WI38 (cell line): ENCODE data around the gene OXCT1.
"Not testable (repeated sequence)": the region's sequence is repeated elsewhere in the genome, so short reads cannot be mapped to it uniquely, and the experiment has no call there.

Experiments
- H3K4me3 ChIP-seq: 2 replicates; pipeline ENCODE4 v1.5.1; 2011; ENCODE audit warnings: low read depth, mild to moderate bottlenecking, control low read depth, low read length
- TF ChIP-seq, protein P1 (sequence below): IDR thresholded peaks from 2 replicates; pipeline ENCODE4 v1.5.1; 2012; ENCODE audit warnings: low read depth, mild to moderate bottlenecking, control low read depth, low read length

Gene OXCT1

DNA sequence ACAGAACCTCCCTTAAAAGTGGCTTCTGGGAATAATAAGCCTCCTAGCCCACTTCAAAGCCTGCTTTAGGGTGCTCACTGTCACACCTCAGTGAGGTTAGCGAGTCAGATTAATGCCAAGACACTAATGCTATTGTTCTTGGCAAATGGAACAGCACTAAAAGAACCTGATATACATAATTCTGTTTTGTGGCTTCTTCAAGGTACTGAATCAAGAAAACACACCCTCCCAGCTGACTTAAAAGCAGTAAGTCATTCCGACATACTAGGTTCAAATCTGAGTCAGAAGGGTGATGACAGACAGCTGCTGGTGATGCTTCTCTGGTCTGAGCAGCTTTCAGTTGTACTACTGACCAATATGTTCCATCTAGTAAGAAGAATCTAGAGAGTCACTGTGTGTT lies 121.6 kb downstream of the OXCT1 start:
- TF ChIP-seq, protein P1, sequence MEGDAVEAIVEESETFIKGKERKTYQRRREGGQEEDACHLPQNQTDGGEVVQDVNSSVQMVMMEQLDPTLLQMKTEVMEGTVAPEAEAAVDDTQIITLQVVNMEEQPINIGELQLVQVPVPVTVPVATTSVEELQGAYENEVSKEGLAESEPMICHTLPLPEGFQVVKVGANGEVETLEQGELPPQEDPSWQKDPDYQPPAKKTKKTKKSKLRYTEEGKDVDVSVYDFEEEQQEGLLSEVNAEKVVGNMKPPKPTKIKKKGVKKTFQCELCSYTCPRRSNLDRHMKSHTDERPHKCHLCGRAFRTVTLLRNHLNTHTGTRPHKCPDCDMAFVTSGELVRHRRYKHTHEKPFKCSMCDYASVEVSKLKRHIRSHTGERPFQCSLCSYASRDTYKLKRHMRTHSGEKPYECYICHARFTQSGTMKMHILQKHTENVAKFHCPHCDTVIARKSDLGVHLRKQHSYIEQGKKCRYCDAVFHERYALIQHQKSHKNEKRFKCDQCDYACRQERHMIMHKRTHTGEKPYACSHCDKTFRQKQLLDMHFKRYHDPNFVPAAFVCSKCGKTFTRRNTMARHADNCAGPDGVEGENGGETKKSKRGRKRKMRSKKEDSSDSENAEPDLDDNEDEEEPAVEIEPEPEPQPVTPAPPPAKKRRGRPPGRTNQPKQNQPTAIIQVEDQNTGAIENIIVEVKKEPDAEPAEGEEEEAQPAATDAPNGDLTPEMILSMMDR: no peak
- no peak overlapping the region for H3K4me3 ChIP-seq

DNA sequence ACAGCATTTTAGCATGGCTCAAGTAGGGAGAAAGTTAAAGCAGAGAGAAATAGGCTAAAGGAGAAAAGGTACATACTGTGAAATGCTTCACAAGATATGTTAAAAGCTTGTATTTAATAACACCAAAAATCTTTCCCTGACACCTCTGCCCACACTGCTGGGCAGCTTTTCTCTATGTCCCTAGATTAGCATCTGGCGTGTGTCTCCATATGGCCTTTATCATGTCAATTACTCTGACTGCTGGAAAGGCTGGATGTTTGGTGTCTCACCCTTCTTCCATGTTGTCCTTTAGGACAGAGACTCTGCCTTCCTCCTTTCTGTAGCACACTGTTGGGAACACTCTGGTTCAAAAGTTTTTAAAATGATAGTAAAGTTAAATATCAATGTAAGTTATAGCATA lies 122.5 kb downstream of the OXCT1 start:
- TF ChIP-seq, protein P1: no peak

DNA sequence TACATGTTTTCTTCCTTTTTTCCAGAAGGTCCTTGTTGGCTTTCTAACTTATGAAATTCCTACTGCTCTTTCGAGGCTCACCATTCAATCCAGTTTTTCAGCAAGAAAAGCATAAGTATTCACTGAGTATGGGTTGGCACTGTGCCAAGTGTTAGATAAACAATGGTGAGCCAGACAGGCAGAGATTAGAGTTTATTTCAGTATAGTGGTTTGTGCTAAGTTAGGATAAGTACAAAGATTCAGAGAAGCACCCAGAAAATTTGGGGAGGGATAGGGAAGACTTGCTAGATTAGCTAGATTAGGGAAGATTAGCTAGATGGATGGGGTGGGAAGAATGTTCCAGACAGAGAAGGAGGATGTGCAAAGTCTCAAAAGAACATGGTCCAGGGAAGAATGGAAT lies 122.9 kb downstream of the OXCT1 start:
- TF ChIP-seq, protein P1: no peak
- no peak overlapping the region for H3K4me3 ChIP-seq

More for the DNA sequence above, 122.5 kb downstream of the OXCT1 start:
- H3K4me3 ChIP-seq: no peak overlapping the region

DNA sequence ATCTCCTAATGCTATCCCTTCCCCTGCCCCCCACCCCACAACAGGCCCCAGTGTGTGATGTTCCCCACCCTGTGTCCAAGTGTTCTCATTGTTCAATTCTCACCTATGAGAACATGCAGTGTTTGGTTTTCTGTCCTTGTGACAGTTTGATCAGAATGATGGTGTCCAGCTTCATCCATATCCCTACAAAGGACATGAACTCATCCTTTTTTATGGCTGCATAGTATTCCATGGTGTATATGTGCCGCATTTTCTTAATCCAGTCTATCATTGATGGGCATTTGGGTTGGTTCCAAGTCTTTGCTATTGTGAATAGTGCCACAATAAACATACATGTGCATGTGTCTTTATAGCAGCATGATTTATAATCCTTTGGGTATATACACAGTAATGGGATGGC lies 127.6 kb downstream of the OXCT1 start:
- H3K4me3 ChIP-seq: not testable (repeated sequence)

DNA sequence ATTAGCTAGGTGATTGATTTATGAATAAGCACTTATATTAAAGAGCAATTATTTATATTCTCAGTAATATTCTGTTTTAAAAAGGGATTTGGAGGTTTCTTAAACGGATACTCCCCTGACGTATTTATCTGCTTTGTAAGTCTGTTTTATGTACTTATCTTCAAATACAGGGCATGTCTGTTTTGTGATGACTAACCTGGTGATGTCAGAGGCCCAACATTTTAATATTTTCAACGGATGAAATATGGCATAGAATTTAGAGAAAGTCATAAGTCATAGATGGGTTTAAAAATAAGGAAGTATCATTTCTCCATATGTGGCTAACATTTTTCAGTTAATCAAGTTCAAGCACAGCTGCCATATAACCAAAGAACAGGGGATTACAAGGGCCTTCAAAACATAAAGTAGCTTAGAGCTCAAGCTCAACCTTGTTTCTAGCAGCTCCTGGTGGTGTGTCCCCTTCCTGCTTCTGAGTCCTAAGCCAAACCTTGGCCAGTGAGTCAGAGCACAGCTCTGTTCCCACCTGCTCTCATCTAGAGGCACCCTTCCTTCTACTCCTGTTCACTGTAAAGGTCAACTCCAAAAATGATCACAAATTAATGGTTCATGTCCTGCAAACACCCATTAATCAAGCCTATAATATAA lies 131.4 kb downstream of the OXCT1 start:
- TF ChIP-seq, protein P1: no peak
- H3K4me3 ChIP-seq: no peak overlapping the region

DNA sequence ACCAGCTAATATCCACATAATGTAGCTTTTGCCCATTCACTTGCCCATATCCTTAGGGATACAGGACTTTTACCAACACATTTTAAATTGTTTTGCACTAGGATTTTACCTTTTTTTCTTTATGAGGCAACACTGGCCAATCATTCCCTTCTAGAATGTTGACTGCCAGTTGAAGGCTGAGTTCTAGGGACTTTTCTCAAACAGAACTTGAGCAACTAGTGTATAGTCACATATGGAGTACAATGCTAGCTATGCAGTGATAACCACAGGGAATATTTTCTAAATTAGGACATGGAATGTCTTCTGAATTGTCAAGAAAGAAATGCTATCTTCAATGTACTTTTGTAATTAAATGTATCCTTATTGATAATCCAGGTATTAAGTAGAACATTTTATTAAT lies 133.6 kb downstream of the OXCT1 start:
- TF ChIP-seq, protein P1: no peak
- H3K4me3 ChIP-seq: no peak overlapping the region

DNA sequence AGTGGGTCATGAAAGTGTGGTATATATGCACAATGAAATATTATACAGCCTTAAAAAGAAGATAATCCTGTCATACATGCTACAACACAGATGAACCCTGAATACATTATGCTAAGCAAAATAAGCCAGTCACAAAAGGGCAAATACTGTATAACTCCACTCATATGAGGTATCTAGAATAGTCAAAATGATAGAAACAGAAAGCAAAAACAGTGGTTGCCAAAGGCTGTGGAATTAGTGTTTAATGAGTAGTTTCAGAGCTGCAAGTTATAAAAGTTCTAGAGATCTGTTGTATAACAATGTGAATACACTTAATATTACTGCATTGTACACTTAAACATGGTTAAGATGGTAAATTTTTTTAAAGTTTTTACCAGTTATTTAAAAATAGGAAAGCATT lies 135.0 kb downstream of the OXCT1 start:
- TF ChIP-seq, protein P1: no peak

DNA sequence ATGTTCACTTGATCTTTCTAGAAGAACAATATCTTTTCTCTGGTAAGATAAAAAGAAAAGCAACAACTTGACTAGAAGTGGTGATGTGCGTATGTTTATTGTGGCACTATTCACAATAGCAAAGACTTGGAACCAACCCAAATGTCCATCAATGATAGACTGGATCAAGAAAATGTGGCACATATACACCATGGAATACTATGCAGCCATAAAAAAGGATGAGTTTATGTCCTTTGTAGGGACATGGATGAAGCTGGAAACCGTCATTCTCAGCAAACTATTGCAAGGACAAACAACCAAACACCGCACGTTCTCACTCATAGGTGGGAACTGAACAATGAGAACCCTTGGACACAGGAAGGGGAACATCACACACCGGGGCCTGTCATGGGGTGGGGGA lies 140.8 kb downstream of the OXCT1 start:
- not testable (repeated sequence) for H3K4me3 ChIP-seq

More for the DNA sequence above, 135.0 kb downstream of the OXCT1 start:
- no peak overlapping the region for H3K4me3 ChIP-seq
